ENCODE measurements around the gene KPNA4.
"Not testable (repeated sequence)": the region's sequence is repeated elsewhere in the genome, so short reads cannot be mapped to it uniquely, and the experiment has no call there.

The KPNA4 gene

GRCh38 chr3:160458151-160458550 is 107.2 kb downstream of the KPNA4 start:
- H3K4me1 ChIP-seq (ENCODE audit: control insufficient read depth, low read length), result peaks cover 9% of the 10 kb centered on the region
- no peaks in the 10 kb centered on the region for H3K79me2 ChIP-seq (ENCODE audit: control insufficient read depth, low read length)
- TF ChIP-seq CTCF (IDR thresholded peaks at IDR 0.05; ENCODE audit: low read depth, low read length, poor library complexity, severe bottlenecking), result no peak
- no peak for TF ChIP-seq EZH2phosphoT487 (IDR thresholded peaks at IDR 0.05; ENCODE audit: borderline replicate concordance, low read length)
- H3K4me2 ChIP-seq (ENCODE audit: low read length), result no peak overlapping the region
- no peaks in the 10 kb centered on the region for H3F3A ChIP-seq (ENCODE audit: control insufficient read depth, insufficient read depth)
- H3K36me3 ChIP-seq (ENCODE audit: control insufficient read depth, low read length), result no peaks in the 10 kb centered on the region
- no peaks in the 10 kb centered on the region for H3K9me2 ChIP-seq (replicated peaks; ENCODE audit: control insufficient read depth, low read length)
- no peaks in the 10 kb centered on the region for H3K27me3 ChIP-seq (ENCODE audit: control insufficient read depth, low read length)
- no peaks in the 10 kb centered on the region for H4K20me1 ChIP-seq (ENCODE audit: control insufficient read depth, insufficient read depth, low read depth, low read length)
- H3K4me3 ChIP-seq (ENCODE audit: low read length), result no peak overlapping the region
- no peak overlapping the region for H3K27ac ChIP-seq (ENCODE audit: low read depth, low read length)
- H3K9me3 ChIP-seq (ENCODE audit: control insufficient read depth, insufficient read depth, low read length), result no peaks in the 10 kb centered on the region

- no peaks in the 10 kb centered on the region for H3K36me3 ChIP-seq (ENCODE audit: control insufficient read depth, low read length)
- no peaks in the 10 kb centered on the region for H4K20me1 ChIP-seq (ENCODE audit: control insufficient read depth, insufficient read depth, low read depth, low read length)
- no peaks in the 10 kb centered on the region for H3K9me3 ChIP-seq (ENCODE audit: control insufficient read depth, insufficient read depth, low read length)
- H3F3A ChIP-seq (ENCODE audit: control insufficient read depth, insufficient read depth), result no peaks in the 10 kb centered on the region; the same call in 1 of the 2 replicates
- no peaks in the 10 kb centered on the region for H3K9me2 ChIP-seq (replicated peaks; ENCODE audit: control insufficient read depth, low read length)
- no peak overlapping the region for H3K4me2 ChIP-seq (ENCODE audit: low read length)
- no peak overlapping the region for H3K27ac ChIP-seq (ENCODE audit: low read depth, low read length)
- TF ChIP-seq CTCF (IDR thresholded peaks at IDR 0.05; ENCODE audit: low read depth, low read length, poor library complexity, severe bottlenecking) (no peak), EZH2phosphoT487 (IDR thresholded peaks at IDR 0.05; ENCODE audit: borderline replicate concordance, low read length) (no peak)
- H3K4me1 ChIP-seq (ENCODE audit: control insufficient read depth, low read length), result peaks cover 19% of the 10 kb centered on the region
- H3K79me2 ChIP-seq (ENCODE audit: control insufficient read depth, low read length), result peaks cover under 1% of the 10 kb centered on the region
- no peak overlapping the region for H3K4me3 ChIP-seq (ENCODE audit: low read length)
- no peaks in the 10 kb centered on the region for H3K27me3 ChIP-seq (ENCODE audit: control insufficient read depth, low read length)
Measured at GRCh38 chr3:160455846-160456245, 109.5 kb downstream of the KPNA4 start.

GRCh38 chr3:160454995-160455394 is 110.4 kb downstream of the KPNA4 start:
- Histone ChIP-seq H3K36me3 (ENCODE audit: control insufficient read depth, low read length) (peaks cover 7% of the 10 kb centered on the region), H3K4me3 (ENCODE audit: low read length) (no peak overlapping the region), H3K79me2 (ENCODE audit: control insufficient read depth, low read length) (peaks cover 8% of the 10 kb centered on the region), H3K4me2 (ENCODE audit: low read length) (no peak overlapping the region), H3K9me3 (ENCODE audit: control insufficient read depth, insufficient read depth, low read length) (no peaks in the 10 kb centered on the region), H3K27me3 (ENCODE audit: control insufficient read depth, low read length) (no peaks in the 10 kb centered on the region), H4K20me1 (ENCODE audit: control insufficient read depth, insufficient read depth, low read depth, low read length) (no peaks in the 10 kb centered on the region), H3K9me2 (replicated peaks; ENCODE audit: control insufficient read depth, low read length) (no peaks in the 10 kb centered on the region), H3K27ac (ENCODE audit: low read depth, low read length) (no peak overlapping the region), H3K4me1 (ENCODE audit: control insufficient read depth, low read length) (peaks cover 27% of the 10 kb centered on the region), H3F3A (ENCODE audit: control insufficient read depth, insufficient read depth) (peaks cover 3% of the 10 kb centered on the region; the same call in 1 of the 2 replicates)
- no peak for TF ChIP-seq CTCF (IDR thresholded peaks at IDR 0.05; ENCODE audit: low read depth, low read length, poor library complexity, severe bottlenecking)
- no peak for TF ChIP-seq EZH2phosphoT487 (IDR thresholded peaks at IDR 0.05; ENCODE audit: borderline replicate concordance, low read length)

- peaks cover 31% of the 10 kb centered on the region for H3K79me2 ChIP-seq (ENCODE audit: control insufficient read depth, low read length)
- not testable (repeated sequence) for H3K27me3 ChIP-seq (ENCODE audit: control insufficient read depth, low read length); H3K27ac ChIP-seq (ENCODE audit: low read depth, low read length); H3K9me2 ChIP-seq (replicated peaks; ENCODE audit: control insufficient read depth, low read length); H3K9me3 ChIP-seq (ENCODE audit: control insufficient read depth, insufficient read depth, low read length); H3K4me2 ChIP-seq (ENCODE audit: low read length); H4K20me1 ChIP-seq (ENCODE audit: control insufficient read depth, insufficient read depth, low read depth, low read length); H3F3A ChIP-seq (ENCODE audit: control insufficient read depth, insufficient read depth); H3K4me3 ChIP-seq (ENCODE audit: low read length)
- peaks cover 29% of the 10 kb centered on the region for H3K36me3 ChIP-seq (ENCODE audit: control insufficient read depth, low read length)
- H3K4me1 ChIP-seq (ENCODE audit: control insufficient read depth, low read length), result peaks cover 39% of the 10 kb centered on the region
Measured at GRCh38 chr3:160452251-160452650, 113.1 kb downstream of the KPNA4 start.
